Keratinocyte (primary cell): ENCODE results near the gene BEST3.

Source experiments
- EZH2 ChIP-seq: IDR thresholded peaks from one replicate; pipeline ENCODE4 v1.6.1; 2012; ENCODE audit warnings: inconsistent platforms, mild to moderate bottlenecking, low read length, moderate library complexity
- TF ChIP-seq, protein P1 (sequence below), 3 experiments: IDR thresholded peaks in 1 of 3; conservative IDR thresholded peaks in 1 of 3; optimal IDR thresholded peaks in 1 of 3; 2 replicates in 2 of 3; 3 replicates in 1 of 3; pipeline versions ENCODE3 to v1.5.1; 2011; ENCODE audit warnings: low read length in 3 of 3, mild to moderate bottlenecking in 3 of 3, moderate library complexity in 2 of 3, control low read depth in 1 of 3, inconsistent platforms in 1 of 3; ENCODE audit not compliant: insufficient read depth in 2 of 3; ENCODE audit errors: extremely low read depth in 1 of 3

DNA sequence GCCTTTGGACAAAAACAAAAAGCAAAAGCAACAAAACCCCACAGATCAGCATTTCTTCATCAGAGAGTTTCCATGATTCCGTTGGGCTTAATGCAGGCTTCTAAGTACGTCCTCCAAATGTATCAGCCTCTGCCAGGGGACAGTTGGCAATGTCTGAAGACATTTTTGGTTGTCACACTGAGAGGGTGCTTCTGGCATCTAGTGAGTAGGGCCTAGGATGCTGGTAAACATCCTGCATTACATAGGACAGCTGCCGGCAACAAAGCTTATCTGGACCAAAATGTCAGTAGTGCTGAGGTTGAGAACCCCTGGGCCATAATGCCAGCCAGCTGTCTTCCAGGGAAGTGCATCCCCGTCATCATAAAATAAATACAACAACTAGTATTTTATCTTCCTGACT, 79.0 kb downstream of the BEST3 start:
- TF ChIP-seq, protein P1, sequence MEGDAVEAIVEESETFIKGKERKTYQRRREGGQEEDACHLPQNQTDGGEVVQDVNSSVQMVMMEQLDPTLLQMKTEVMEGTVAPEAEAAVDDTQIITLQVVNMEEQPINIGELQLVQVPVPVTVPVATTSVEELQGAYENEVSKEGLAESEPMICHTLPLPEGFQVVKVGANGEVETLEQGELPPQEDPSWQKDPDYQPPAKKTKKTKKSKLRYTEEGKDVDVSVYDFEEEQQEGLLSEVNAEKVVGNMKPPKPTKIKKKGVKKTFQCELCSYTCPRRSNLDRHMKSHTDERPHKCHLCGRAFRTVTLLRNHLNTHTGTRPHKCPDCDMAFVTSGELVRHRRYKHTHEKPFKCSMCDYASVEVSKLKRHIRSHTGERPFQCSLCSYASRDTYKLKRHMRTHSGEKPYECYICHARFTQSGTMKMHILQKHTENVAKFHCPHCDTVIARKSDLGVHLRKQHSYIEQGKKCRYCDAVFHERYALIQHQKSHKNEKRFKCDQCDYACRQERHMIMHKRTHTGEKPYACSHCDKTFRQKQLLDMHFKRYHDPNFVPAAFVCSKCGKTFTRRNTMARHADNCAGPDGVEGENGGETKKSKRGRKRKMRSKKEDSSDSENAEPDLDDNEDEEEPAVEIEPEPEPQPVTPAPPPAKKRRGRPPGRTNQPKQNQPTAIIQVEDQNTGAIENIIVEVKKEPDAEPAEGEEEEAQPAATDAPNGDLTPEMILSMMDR (optimal IDR thresholded peaks at IDR 0.05 in 1 of 3, IDR thresholded peaks at IDR 0.05 in 1 of 3, conservative IDR thresholded peaks at IDR 0.05 in 1 of 3; ENCODE audit: extremely low read depth in 1 of 3, insufficient read depth in 2 of 3, low read length in 3 of 3) = no peak
- TF ChIP-seq EZH2 = no peak
